ENCODE measurements around the gene LBHD1.
"Not testable (repeated sequence)": the region's sequence is repeated elsewhere in the genome, so short reads cannot be mapped to it uniquely, and the experiment has no call there.

Gene LBHD1

GRCh38 chr11:62656796-62657429 is 15.2 kb downstream of the LBHD1 start:
- DNase-seq: no peak

GRCh38 chr11:62654297-62654696 is 17.8 kb downstream of the LBHD1 start:
- no peak for DNase-seq

GRCh38 chr11:62652161-62653006 is 19.7 kb downstream of the LBHD1 start:
- DNase-seq: peak; percentile 30

GRCh38 chr11:62650283-62650682 is 21.8 kb downstream of the LBHD1 start:
- not testable (repeated sequence) for DNase-seq

GRCh38 chr11:62649486-62649885 is 22.6 kb downstream of the LBHD1 start:
- DNase-seq: no peak

- no peak for DNase-seq
Observed at GRCh38 chr11:62648967-62649364, 23.1 kb downstream of the LBHD1 start.

- DNase-seq: no peak
Observed at GRCh38 chr11:62648185-62648966, 23.7 kb downstream of the LBHD1 start.

GRCh38 chr11:62647609-62648005 is 24.5 kb downstream of the LBHD1 start:
- DNase-seq: no peak

GRCh38 chr11:62646825-62647608 is 25.1 kb downstream of the LBHD1 start:
- no peak for DNase-seq

GRCh38 chr11:62645946-62646824 is 25.9 kb downstream of the LBHD1 start, which contains the start of gene GANAB:
Gene GANAB, minus strand, starts transcription at chr11:62646613. Its CDS starts 14 bp downstream, at chr11:62646599.
- DNase-seq: peak; percentile 99

GRCh38 chr11:62645671-62645945 is 26.5 kb downstream of the LBHD1 start:
- no peak for DNase-seq

GRCh38 chr11:62644220-62644619 is 27.8 kb downstream of the LBHD1 start:
- no peak for DNase-seq

GRCh38 chr11:62632492-62632891 is 39.6 kb downstream of the LBHD1 start:
- no peak for DNase-seq

GRCh38 chr11:62627713-62628112 is 44.4 kb downstream of the LBHD1 start:
- no peak for DNase-seq

- DNase-seq: no peak
Observed at GRCh38 chr11:62622476-62623089, 49.5 kb downstream of the LBHD1 start.

GRCh38 chr11:62621567-62622470 is 50.2 kb downstream of the LBHD1 start, which contains the start of gene B3GAT3:
Gene B3GAT3, minus strand, starts transcription at chr11:62621986. Its CDS starts 39 bp downstream, at chr11:62621947.
- peak; percentile 97 for DNase-seq

- no peak for DNase-seq
Observed at GRCh38 chr11:62621027-62621566, 51.0 kb downstream of the LBHD1 start.

- not testable (repeated sequence) for DNase-seq
Observed at GRCh38 chr11:62616957-62617356, 55.1 kb downstream of the LBHD1 start.

GRCh38 chr11:62615521-62615920 is 56.5 kb downstream of the LBHD1 start:
- DNase-seq: no peak

GRCh38 chr11:62614275-62614674 is 57.8 kb downstream of the LBHD1 start:
- no peak for DNase-seq
